ENCODE results near the gene POC1A. TPM values are rescaled to one million over a fixed set of nuclear protein-coding genes. Genes with fewer than 3 reads are reported as not detected.

POC1A gene
- total RNA-seq, 2 donors from 2014 or later, result 28.8 to 32.2 TPM

DNA sequence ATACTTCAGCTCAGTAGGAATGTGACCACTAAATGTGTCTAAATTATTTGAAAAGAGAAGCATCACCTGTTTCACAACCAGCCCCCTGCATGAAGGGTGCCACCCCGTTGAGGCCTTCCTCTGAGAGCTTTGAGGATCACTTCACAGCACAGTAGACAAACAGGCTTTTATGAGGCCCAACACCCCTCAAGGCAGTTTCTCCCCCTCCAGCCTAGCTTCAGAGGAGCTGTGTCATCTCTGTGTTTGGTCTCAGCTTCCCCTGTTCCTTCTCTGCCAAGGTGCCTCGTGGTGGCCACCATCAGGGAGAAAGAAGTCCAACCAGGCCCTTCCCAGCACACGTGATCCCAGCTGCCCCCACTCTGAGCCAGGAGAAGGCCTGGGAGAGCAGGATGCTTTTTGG, 76.3 kb downstream of the POC1A start:
- Mint-ChIP-seq H3K9me3 (no peaks in the 10 kb centered on the region), H3K36me3 (no peaks in the 10 kb centered on the region), H3K27ac (no peak overlapping the region)
- ATAC-seq (no peak), DNase-seq (ENCODE audit: low spot score in 2 of 2) (no peak)

DNA sequence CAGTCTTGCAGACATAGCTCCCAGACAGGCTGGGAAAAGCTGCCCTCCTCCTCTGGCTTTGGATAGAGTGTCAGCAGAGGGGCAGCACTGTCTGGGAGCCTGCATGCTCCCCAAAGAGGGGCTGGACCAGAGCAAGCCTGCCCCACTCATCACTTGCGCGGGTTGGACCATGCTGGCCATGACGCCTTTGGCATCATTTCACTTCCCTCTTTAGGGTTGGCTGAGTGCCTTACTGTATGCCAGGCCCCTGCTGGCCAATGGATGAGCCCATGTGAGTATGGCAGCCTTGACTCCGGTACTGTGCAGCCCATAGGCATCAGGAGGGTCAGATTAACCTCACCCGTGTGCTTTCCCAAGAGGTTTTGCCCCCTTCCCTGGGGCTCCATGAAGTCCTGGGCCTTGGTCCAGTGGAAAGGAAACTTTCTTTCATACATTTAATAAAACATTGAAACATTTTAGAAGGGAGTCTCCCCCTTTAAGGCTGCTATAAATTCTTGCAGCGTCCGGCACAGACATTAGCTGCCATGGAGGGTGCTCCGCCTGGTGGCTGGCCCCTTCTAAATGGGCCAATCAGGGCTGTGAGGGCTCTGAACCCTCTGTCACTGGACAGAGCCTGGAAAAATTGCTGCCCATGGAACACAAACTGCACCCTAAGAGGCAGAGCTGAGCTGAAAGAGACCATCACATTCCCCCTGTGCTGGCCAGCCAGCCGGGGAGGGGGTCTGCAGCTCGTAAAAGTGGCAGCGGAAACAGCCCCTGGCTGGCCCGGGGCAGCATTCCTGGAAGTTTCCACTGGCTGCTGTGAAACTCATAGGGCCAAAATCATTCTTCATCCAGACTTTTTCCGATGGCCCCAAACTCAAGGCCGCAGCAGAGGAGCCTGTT, 77.1 kb downstream of the POC1A start:
- ATAC-seq (no peak), DNase-seq (ENCODE audit: low spot score in 2 of 2) (no peak)
- Mint-ChIP-seq H3K9me3 (no peaks in the 10 kb centered on the region), H3K36me3 (no peaks in the 10 kb centered on the region), H3K27ac (no peak overlapping the region)

GRCh38 chr3:52073490-52073889, 80.7 kb downstream of the POC1A start:
- Mint-ChIP-seq H3K9me3 (no peaks in the 10 kb centered on the region), H3K27ac (no peak overlapping the region), H3K36me3 (no peaks in the 10 kb centered on the region)
- no peak for ATAC-seq
- no peak for DNase-seq (ENCODE audit: low spot score in 2 of 2)

GRCh38 chr3:52072471-52072870, 81.8 kb downstream of the POC1A start:
- no peak for ATAC-seq
- no peaks in the 10 kb centered on the region for H3K36me3 Mint-ChIP-seq
- H3K27ac Mint-ChIP-seq, result no peak overlapping the region
- no peak for DNase-seq (ENCODE audit: low spot score in 2 of 2)
- no peaks in the 10 kb centered on the region for H3K9me3 Mint-ChIP-seq

GRCh38 chr3:52072020-52072419, 82.2 kb downstream of the POC1A start:
- no peaks in the 10 kb centered on the region for H3K9me3 Mint-ChIP-seq
- peak in 1 of 2 donors; percentile 21 for ATAC-seq
- no peak overlapping the region for H3K27ac Mint-ChIP-seq
- no peaks in the 10 kb centered on the region for H3K36me3 Mint-ChIP-seq
- no peak for DNase-seq (ENCODE audit: low spot score in 2 of 2)

GRCh38 chr3:52070724-52071621, 83.2 kb downstream of the POC1A start:
- DNase-seq (ENCODE audit: low spot score in 2 of 2), result no peak
- Mint-ChIP-seq H3K27ac (peak overlapping the region in 1 of 2 donors; percentile 13), H3K36me3 (no peaks in the 10 kb centered on the region), H3K9me3 (no peaks in the 10 kb centered on the region)
- no peak for ATAC-seq

GRCh38 chr3:52069855-52070254, 84.4 kb downstream of the POC1A start:
- ATAC-seq (no peak), DNase-seq (ENCODE audit: low spot score in 2 of 2) (no peak)
- H3K9me3 Mint-ChIP-seq, result no peaks in the 10 kb centered on the region
- H3K27ac Mint-ChIP-seq, result no peak overlapping the region
- no peaks in the 10 kb centered on the region for H3K36me3 Mint-ChIP-seq

DNA sequence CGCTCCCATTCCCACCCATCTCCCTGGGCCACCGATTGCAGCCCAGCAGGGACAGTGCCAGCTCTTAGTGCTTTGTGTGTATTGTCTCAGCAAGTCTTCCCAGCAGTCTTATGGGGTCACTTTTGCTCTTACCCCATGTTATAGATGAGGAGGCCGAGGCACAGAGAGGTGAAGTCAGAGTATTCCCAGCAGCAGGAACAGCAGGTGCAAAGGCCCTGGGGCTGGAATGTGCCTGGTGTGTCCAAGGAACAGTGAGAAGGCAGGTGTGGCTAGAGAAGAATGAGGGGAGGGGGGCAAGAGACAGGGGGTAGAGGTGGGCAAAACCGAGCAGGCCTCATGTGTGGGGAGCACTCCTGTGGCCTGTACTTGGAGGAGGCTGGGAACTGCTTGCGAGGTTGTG, 85.1 kb downstream of the POC1A start:
- no peaks in the 10 kb centered on the region for H3K36me3 Mint-ChIP-seq
- no peaks in the 10 kb centered on the region for H3K9me3 Mint-ChIP-seq
- ATAC-seq (no peak), DNase-seq (ENCODE audit: low spot score in 2 of 2) (no peak)
- H3K27ac Mint-ChIP-seq, result peak overlapping the region in 1 of 2 donors; percentile 70

DNA sequence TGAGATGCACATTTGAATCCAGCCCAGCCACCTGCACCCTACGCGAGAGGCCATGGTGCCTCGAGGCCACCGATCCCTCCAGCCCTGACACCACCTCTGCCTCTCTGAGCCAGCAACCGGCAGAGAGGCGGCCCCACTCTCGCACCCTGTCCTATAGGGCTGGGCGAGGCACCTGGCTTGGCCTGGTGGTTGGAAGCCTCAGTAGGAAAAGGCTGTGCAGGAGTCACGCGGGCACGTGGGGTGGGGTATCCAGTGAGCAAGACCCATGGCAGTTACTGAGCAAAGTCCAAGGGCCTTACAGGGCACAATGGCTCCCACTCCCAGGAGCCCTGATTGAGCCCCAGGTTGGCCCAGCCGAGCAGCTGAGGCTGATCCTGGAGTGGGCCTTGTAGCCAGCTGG, 85.5 kb downstream of the POC1A start:
- DNase-seq (ENCODE audit: low spot score in 2 of 2) (no peak), ATAC-seq (no peak)
- Mint-ChIP-seq H3K27ac (peak overlapping the region in 1 of 2 donors; percentile 70), H3K9me3 (no peaks in the 10 kb centered on the region), H3K36me3 (no peaks in the 10 kb centered on the region)

DNA sequence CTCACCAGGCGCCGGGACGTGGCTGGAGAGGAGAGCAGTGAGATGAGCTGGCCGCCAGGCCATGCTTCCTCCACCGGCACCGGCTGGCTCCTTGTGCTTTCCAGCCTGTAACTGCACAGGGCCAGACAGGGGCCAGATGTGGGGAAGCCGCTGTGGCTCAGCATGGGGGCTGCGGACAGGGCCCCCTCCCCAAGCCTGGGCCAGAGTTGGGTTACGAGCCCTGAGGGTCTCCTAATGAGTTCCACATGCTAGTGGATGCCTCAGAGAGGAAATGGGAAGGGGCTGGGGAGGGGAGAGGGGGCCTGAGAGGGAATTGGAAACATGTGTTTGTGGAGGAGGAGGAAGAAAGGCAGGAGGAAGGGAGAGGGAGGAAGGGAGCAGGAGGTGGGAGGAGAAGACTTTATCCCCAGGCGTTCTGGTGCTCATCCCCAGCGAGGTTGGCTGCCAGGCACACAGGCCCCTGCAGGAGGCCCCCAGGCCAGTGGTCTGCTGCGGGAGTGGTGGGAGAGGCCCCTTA, 86.1 kb downstream of the POC1A start:
- H3K9me3 Mint-ChIP-seq, result no peaks in the 10 kb centered on the region
- no peaks in the 10 kb centered on the region for H3K36me3 Mint-ChIP-seq
- ATAC-seq (no peak), DNase-seq (ENCODE audit: low spot score in 2 of 2) (no peak)
- no peak overlapping the region for H3K27ac Mint-ChIP-seq

GRCh38 chr3:52067526-52067925, 86.7 kb downstream of the POC1A start:
- no peak for ATAC-seq
- Mint-ChIP-seq H3K27ac (peak overlapping the region in 1 of 2 donors; percentile 0), H3K36me3 (no peaks in the 10 kb centered on the region), H3K9me3 (no peaks in the 10 kb centered on the region)
- DNase-seq (ENCODE audit: low spot score in 2 of 2), result no peak

GRCh38 chr3:52067046-52067445, 87.2 kb downstream of the POC1A start:
- ATAC-seq (no peak), DNase-seq (ENCODE audit: low spot score in 2 of 2) (no peak)
- Mint-ChIP-seq H3K36me3 (no peaks in the 10 kb centered on the region), H3K27ac (peak overlapping the region in 1 of 2 donors; percentile 44), H3K9me3 (no peaks in the 10 kb centered on the region)

DNA sequence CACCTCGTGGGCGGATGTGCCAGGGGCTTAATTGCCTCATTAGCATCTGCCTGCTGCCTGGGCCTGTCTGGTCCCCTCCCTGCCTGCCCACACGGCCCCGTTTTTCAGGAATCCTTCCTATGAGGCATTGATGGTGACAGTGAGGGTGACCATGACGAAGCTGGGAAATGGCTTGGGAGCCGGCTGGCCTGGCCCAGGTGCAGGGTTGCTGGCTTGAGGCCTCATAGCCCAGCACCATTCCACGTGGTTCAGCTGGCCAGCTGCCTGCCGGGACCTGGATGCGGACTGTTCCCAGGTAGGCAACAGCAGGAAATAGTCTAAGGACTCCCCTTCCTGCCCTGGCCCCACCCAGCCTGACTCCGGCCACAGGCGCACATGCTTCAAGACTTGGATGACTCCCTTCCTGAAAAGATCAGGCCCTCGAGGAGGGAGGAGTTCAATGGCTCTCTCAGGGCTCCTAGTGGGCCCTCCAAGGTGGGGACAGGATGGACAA, 88.9 kb downstream of the POC1A start:
- no peaks in the 10 kb centered on the region for H3K36me3 Mint-ChIP-seq
- no peaks in the 10 kb centered on the region for H3K9me3 Mint-ChIP-seq
- no peak for DNase-seq (ENCODE audit: low spot score in 2 of 2)
- no peak overlapping the region for H3K27ac Mint-ChIP-seq
- ATAC-seq, result no peak

DNA sequence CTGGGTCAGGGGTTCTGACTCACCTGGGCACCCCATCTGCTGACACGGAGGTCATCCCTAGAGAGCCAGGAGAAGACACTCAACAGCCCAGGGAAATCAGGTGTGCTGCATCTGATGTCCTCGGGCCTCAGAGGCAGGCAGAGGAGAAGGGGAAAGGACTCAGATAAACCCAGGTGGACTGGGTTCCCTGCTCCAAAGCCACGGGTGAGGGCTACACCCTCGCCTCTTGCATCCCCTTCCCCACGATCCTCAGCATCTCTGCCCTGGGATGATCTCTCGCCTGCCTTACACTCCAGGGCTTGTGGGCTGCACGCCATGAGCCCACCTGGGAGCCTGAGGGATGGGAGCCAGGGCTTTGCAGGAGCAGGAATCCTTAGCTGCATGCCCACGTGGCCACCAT, 89.7 kb downstream of the POC1A start:
- no peaks in the 10 kb centered on the region for H3K9me3 Mint-ChIP-seq
- peak overlapping the region in 1 of 2 donors; percentile 60 for H3K27ac Mint-ChIP-seq
- H3K36me3 Mint-ChIP-seq, result no peaks in the 10 kb centered on the region

GRCh38 chr3:52063026-52063723, 91.0 kb downstream of the POC1A start:
- no peaks in the 10 kb centered on the region for H3K9me3 Mint-ChIP-seq
- no peaks in the 10 kb centered on the region for H3K36me3 Mint-ChIP-seq
- DNase-seq (ENCODE audit: low spot score in 2 of 2) (no peak), ATAC-seq (no peak)
- peak overlapping the region; percentile 25 to 62 for H3K27ac Mint-ChIP-seq

More for the DNA sequence above, 89.7 kb downstream of the POC1A start:
- no peak for DNase-seq (ENCODE audit: low spot score in 2 of 2)
- ATAC-seq, result no peak

- ATAC-seq (peak in 1 of 2 donors; percentile 57), DNase-seq (ENCODE audit: low spot score in 2 of 2) (no peak)
- no peaks in the 10 kb centered on the region for H3K36me3 Mint-ChIP-seq
- H3K9me3 Mint-ChIP-seq, result no peaks in the 10 kb centered on the region
- no peak overlapping the region for H3K27ac Mint-ChIP-seq
These were observed 91.7 kb downstream of the POC1A start for GRCh38 chr3:52062505-52062904.
